Colonic mucosa (tissue), 4 donors: Measurements from ENCODE around the gene EIF2S1. TPM values are rescaled to one million over a fixed set of nuclear protein-coding genes. Genes with fewer than 3 reads are reported as not detected.

Source experiments
- DNase-seq: peaks from one replicate; pipeline ENCODE4 v3.0.0-alpha.2; 2020
- H3K27ac ChIP-seq: fragments of 200-600 bp; one replicate; pipeline ENCODE4 v1.8.0; 2021
- H3K27me3 ChIP-seq: fragments of 200-600 bp; one replicate; pipeline ENCODE4 v1.8.0; 2021
- H3K36me3 ChIP-seq: fragments of 200-600 bp; one replicate; pipeline ENCODE4 v1.8.0; 2021
- H3K4me1 ChIP-seq: fragments of 200-600 bp; one replicate; pipeline ENCODE4 v1.8.0; 2021; ENCODE audit warnings: mild to moderate bottlenecking
- H3K4me3 ChIP-seq: fragments of 200-600 bp; one replicate; pipeline ENCODE4 v1.8.0; 2021
- H3K9ac ChIP-seq, 2 donors: one replicate each; pipeline ENCODE4 v1.7.0; 2013; ENCODE audit warnings: control low read depth in 2 of 2, low read depth in 2 of 2, low read length in 2 of 2
- H3K9me3 ChIP-seq: fragments of 200-600 bp; one replicate; pipeline ENCODE4 v1.8.0; 2021
- CTCF ChIP-seq: fragments of 200-600 bp; IDR thresholded peaks from one replicate; pipeline ENCODE4 v1.8.0; 2022; ENCODE audit warnings: antibody characterized with exemption, mild to moderate bottlenecking
- intact Hi-C: fragments of 100-400 bp; cut with DNase I; formaldehyde crosslinking; loops from one replicate; pipeline ENCODE4 v1.14.1; 2022
- total RNA-seq, 2 donors: library from RNA; stranded (reverse); fragmentation: NEBNext Ultra II Directional in 1 of 2; extraction: Animal tissue kit (Norgen Biotek cat#: 25700) in 1 of 2; gene quantifications; one replicate each; pipeline ENCODE4 v1.2.1, GENCODE V29; 2021
- donor health status: healthy.
- donor health status: DM: no; HTN: no; CAD: no.
- donor health status: DM: no; HTN: no; CAD: no.

Gene EIF2S1
- total RNA-seq, 2 donors from 2014 or later: 73.7 to 130 TPM

- intact Hi-C loops: no loop called here
- no peak overlapping the region for H3K27ac ChIP-seq
- DNase-seq: no peak
- peaks cover 7% of the 10 kb centered on the region for H3K36me3 ChIP-seq
- H3K9me3 ChIP-seq: no peaks in the 10 kb centered on the region
- H3K4me1 ChIP-seq: peaks cover 14% of the 10 kb centered on the region
- no peaks in the 10 kb centered on the region for H3K27me3 ChIP-seq
- TF ChIP-seq CTCF: no peak
- no peak overlapping the region for H3K4me3 ChIP-seq
- no peak overlapping the region for H3K9ac ChIP-seq
Observed at GRCh38 chr14:67365476-67365875, 5.3 kb downstream of the EIF2S1 start.

- DNase-seq: no peak
- no peaks in the 10 kb centered on the region for H3K9me3 ChIP-seq
- H3K4me1 ChIP-seq: no peaks in the 10 kb centered on the region
- H3K4me3 ChIP-seq: no peak overlapping the region
- no peak for TF ChIP-seq CTCF
- H3K36me3 ChIP-seq: peaks cover 11% of the 10 kb centered on the region
- H3K27me3 ChIP-seq: no peaks in the 10 kb centered on the region
- no peak overlapping the region for H3K27ac ChIP-seq
- intact Hi-C loops: no loop called here
- H3K9ac ChIP-seq: no peak overlapping the region
Observed at GRCh38 chr14:67370830-67371229, 10.7 kb downstream of the EIF2S1 start.

- no peak overlapping the region for H3K27ac ChIP-seq
- H3K9me3 ChIP-seq: no peaks in the 10 kb centered on the region
- peaks cover 13% of the 10 kb centered on the region for H3K36me3 ChIP-seq
- H3K9ac ChIP-seq: no peak overlapping the region
- no peak for DNase-seq
- no peak for TF ChIP-seq CTCF
- H3K27me3 ChIP-seq: no peaks in the 10 kb centered on the region
- intact Hi-C loops: no loop called here
- no peaks in the 10 kb centered on the region for H3K4me1 ChIP-seq
- H3K4me3 ChIP-seq: no peak overlapping the region
Observed at GRCh38 chr14:67371247-67372148, 11.4 kb downstream of the EIF2S1 start.

- Histone ChIP-seq H3K9me3 (no peaks in the 10 kb centered on the region), H3K4me1 (no peaks in the 10 kb centered on the region), H3K27me3 (no peaks in the 10 kb centered on the region), H3K4me3 (no peak overlapping the region), H3K9ac (no peak overlapping the region), H3K36me3 (peaks cover 20% of the 10 kb centered on the region), H3K27ac (no peak overlapping the region)
- intact Hi-C loops: no loop called here
- TF ChIP-seq CTCF: no peak
- no peak for DNase-seq
Observed at GRCh38 chr14:67372833-67373232, 12.7 kb downstream of the EIF2S1 start.

GRCh38 chr14:67373347-67373746 lies 13.2 kb downstream of the EIF2S1 start:
- no peak overlapping the region for H3K4me3 ChIP-seq
- TF ChIP-seq CTCF: no peak
- intact Hi-C loops: no loop called here
- no peak for DNase-seq
- no peak overlapping the region for H3K27ac ChIP-seq
- H3K9me3 ChIP-seq: no peaks in the 10 kb centered on the region
- H3K9ac ChIP-seq: no peak overlapping the region
- H3K27me3 ChIP-seq: no peaks in the 10 kb centered on the region
- peaks cover 20% of the 10 kb centered on the region for H3K36me3 ChIP-seq
- H3K4me1 ChIP-seq: no peaks in the 10 kb centered on the region
